Measurements from ENCODE around the gene MRPS18C. TPM values are rescaled to one million over a fixed set of nuclear protein-coding genes. Genes with fewer than 3 reads are reported as not detected.
"Not testable (repeated sequence)": the region's sequence is repeated elsewhere in the genome, so short reads cannot be mapped to it uniquely, and the experiment has no call there.

The MRPS18C gene
- total RNA-seq, 1 experiment from 2014 or later = 93.0 TPM

- TF ChIP-seq CTCF (IDR thresholded peaks at IDR 0.05; ENCODE audit: unreplicated experiment) = no peak
- no peaks in the 10 kb centered on the region for H3K4me1 Mint-ChIP-seq (ENCODE audit: insufficient read depth, unreplicated experiment)
- no TSS peak for BruUV-seq (replicated peaks)
- H3K9me3 Mint-ChIP-seq (ENCODE audit: unreplicated experiment) = no peaks in the 10 kb centered on the region
- CTCF ChIA-PET = interaction anchor here (0.6 to 1.5 kb wide), 4 partner anchors 132 to 475 kb away, joined by 3 to 6 read pairs (median 3); no protein-coding TSS in a partner anchor
- DNase-seq (ENCODE audit: unreplicated experiment) = no peak
- intact Hi-C loops (cut with micrococcal nuclease) = no loop called here
- no peak overlapping the region for H3K27ac Mint-ChIP-seq (ENCODE audit: low read depth, unreplicated experiment)
- H3K4me3 Mint-ChIP-seq (ENCODE audit: unreplicated experiment) = no peak overlapping the region
- POLR2A ChIA-PET = interaction anchor here (0.9 to 2.4 kb wide), 6 partner anchors 9 to 132 kb away, joined by 3 to 8 read pairs (median 5); partner anchors contain the start of genes GPAT3, HELQ and MRPS18C
- no peaks in the 10 kb centered on the region for H3K27me3 Mint-ChIP-seq (ENCODE audit: insufficient read depth, unreplicated experiment)
- H3K36me3 Mint-ChIP-seq (ENCODE audit: insufficient read depth, unreplicated experiment) = peaks cover under 1% of the 10 kb centered on the region
Measured at GRCh38 chr4:83486457-83487129, 30.7 kb downstream of the MRPS18C start.

- ChIA-PET CTCF (interaction anchor here (0.6 to 3.8 kb wide), 3 partner anchors 153 to 1245 kb away, joined by 3 to 49 read pairs (median 5); no protein-coding TSS in a partner anchor), POLR2A (no interaction called here)
- intact Hi-C loops (cut with micrococcal nuclease) = no loop called here
- Mint-ChIP-seq H3K4me1 (ENCODE audit: insufficient read depth, unreplicated experiment) (no peaks in the 10 kb centered on the region), H3K36me3 (ENCODE audit: insufficient read depth, unreplicated experiment) (no peaks in the 10 kb centered on the region), H3K9me3 (ENCODE audit: unreplicated experiment) (no peaks in the 10 kb centered on the region), H3K27ac (ENCODE audit: low read depth, unreplicated experiment) (no peak overlapping the region), H3K27me3 (ENCODE audit: insufficient read depth, unreplicated experiment) (no peaks in the 10 kb centered on the region), H3K4me3 (ENCODE audit: unreplicated experiment) (no peak overlapping the region)
- DNase-seq (ENCODE audit: unreplicated experiment) = no peak
- BruUV-seq (replicated peaks) = no TSS peak
- no peak for TF ChIP-seq CTCF (IDR thresholded peaks at IDR 0.05; ENCODE audit: unreplicated experiment)
Measured at GRCh38 chr4:83489711-83490326, 34.0 kb downstream of the MRPS18C start.

DNA sequence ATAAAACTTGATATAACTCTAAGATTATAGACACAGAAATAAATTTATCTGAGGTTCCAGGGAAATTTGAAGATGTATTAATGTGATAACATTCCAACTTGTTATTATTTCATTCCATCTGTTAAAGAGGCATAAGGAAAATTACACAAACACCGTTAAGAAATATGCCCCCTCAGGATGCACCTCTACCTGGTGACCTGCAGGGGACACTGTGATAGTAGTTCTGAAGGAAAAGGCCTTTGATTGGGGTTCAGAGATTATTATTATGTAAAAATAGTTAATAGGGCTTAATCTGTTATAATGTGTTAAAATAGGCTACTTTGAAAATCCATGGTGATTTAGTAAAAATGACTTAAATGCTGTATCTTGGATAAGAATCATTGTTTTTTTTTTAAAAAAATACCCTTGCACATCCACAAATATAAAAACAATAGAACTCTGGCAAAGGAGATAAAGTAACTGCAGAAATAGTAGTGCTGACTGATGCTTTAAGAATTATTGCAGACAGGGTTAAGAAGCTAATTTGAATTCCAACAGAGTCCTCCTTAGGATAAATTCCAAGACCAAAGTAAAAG, 35.1 kb downstream of the MRPS18C start:
- no TSS peak for BruUV-seq (replicated peaks)
- H3K4me1 Mint-ChIP-seq (ENCODE audit: insufficient read depth, unreplicated experiment) = no peaks in the 10 kb centered on the region
- CTCF ChIA-PET = interaction anchor here (0.7 to 3.8 kb wide), 10 partner anchors 8 to 556 kb away, joined by 3 to 49 read pairs (median 4); no protein-coding TSS in a partner anchor
- H3K4me3 Mint-ChIP-seq (ENCODE audit: unreplicated experiment) = no peak overlapping the region
- no peaks in the 10 kb centered on the region for H3K36me3 Mint-ChIP-seq (ENCODE audit: insufficient read depth, unreplicated experiment)
- DNase-seq (ENCODE audit: unreplicated experiment) = peak; percentile 55
- no peak overlapping the region for H3K27ac Mint-ChIP-seq (ENCODE audit: low read depth, unreplicated experiment)
- no peaks in the 10 kb centered on the region for H3K27me3 Mint-ChIP-seq (ENCODE audit: insufficient read depth, unreplicated experiment)
- no peaks in the 10 kb centered on the region for H3K9me3 Mint-ChIP-seq (ENCODE audit: unreplicated experiment)
- intact Hi-C loops (cut with micrococcal nuclease) = loop anchor here (1.0 kb wide), 1 partner anchor 149 kb away; no protein-coding TSS in a partner anchor
- POLR2A ChIA-PET = interaction anchor here (0.5 to 0.7 kb wide), 2 partner anchors 91 to 177 kb away, joined by 3 read pairs; no protein-coding TSS in a partner anchor
- TF ChIP-seq CTCF (IDR thresholded peaks at IDR 0.05; ENCODE audit: unreplicated experiment) = peak; percentile 74

GRCh38 chr4:83496085-83496917, 40.4 kb downstream of the MRPS18C start:
- H3K27ac Mint-ChIP-seq (ENCODE audit: low read depth, unreplicated experiment) = not testable (repeated sequence)
- POLR2A ChIA-PET = interaction anchor here (2.3 kb wide), 1 partner anchor 11 kb away, joined by 8 read pairs; the partner anchor contains the start of gene ABRAXAS1

More at GRCh38 chr4:83496085-83496917, 40.4 kb downstream of the MRPS18C start:
- DNase-seq (ENCODE audit: unreplicated experiment); H3K9me3 Mint-ChIP-seq (ENCODE audit: unreplicated experiment); BruUV-seq (replicated peaks); H3K27me3 Mint-ChIP-seq (ENCODE audit: insufficient read depth, unreplicated experiment); H3K4me1 Mint-ChIP-seq (ENCODE audit: insufficient read depth, unreplicated experiment); H3K4me3 Mint-ChIP-seq (ENCODE audit: unreplicated experiment); intact Hi-C loops (cut with micrococcal nuclease); H3K36me3 Mint-ChIP-seq (ENCODE audit: insufficient read depth, unreplicated experiment): not testable (repeated sequence)
- CTCF ChIA-PET = interaction anchor here (0.6 kb wide), 1 partner anchor 146 kb away, joined by 3 read pairs; no protein-coding TSS in a partner anchor

Data from MCF 10A (cell line).